GM18858 (cell line): ENCODE data around the gene ZNF202.
"Not testable (repeated sequence)": the region's sequence is repeated elsewhere in the genome, so short reads cannot be mapped to it uniquely, and the experiment has no call there.

Experiments used
- ATAC-seq: cut with Tn5 transposase; IDR thresholded peaks from one replicate; pipeline ENCODE4 v1.9.1; 2021; ENCODE audit not compliant: unreplicated experiment

ZNF202 gene

GRCh38 chr11:123742031-123742723, 717 bp upstream of the ZNF202 start:
- ATAC-seq: no peak

GRCh38 chr11:123740787-123741158, 687 bp downstream of the ZNF202 start:
- ATAC-seq: no peak

- ATAC-seq: no peak
These were observed 3.1 kb downstream of the ZNF202 start for GRCh38 chr11:123738374-123738773.

- no peak for ATAC-seq
These were observed 4.7 kb downstream of the ZNF202 start for GRCh38 chr11:123736769-123737168.

GRCh38 chr11:123729602-123730001, 11.9 kb downstream of the ZNF202 start:
- no peak for ATAC-seq

GRCh38 chr11:123725995-123726655, 15.3 kb downstream of the ZNF202 start:
- no peak for ATAC-seq

GRCh38 chr11:123719452-123719851, 22.0 kb downstream of the ZNF202 start:
- no peak for ATAC-seq

GRCh38 chr11:123718469-123718868, 23.0 kb downstream of the ZNF202 start:
- ATAC-seq: no peak

- no peak for ATAC-seq
These were observed 23.4 kb downstream of the ZNF202 start for GRCh38 chr11:123718063-123718462.

- ATAC-seq: not testable (repeated sequence)
These were observed 28.8 kb downstream of the ZNF202 start for GRCh38 chr11:123712627-123713026.

GRCh38 chr11:123707606-123708205, 33.8 kb downstream of the ZNF202 start:
- ATAC-seq: no peak

GRCh38 chr11:123707206-123707605, 34.3 kb downstream of the ZNF202 start:
- ATAC-seq: no peak

- ATAC-seq: no peak
These were observed 37.1 kb downstream of the ZNF202 start for GRCh38 chr11:123704341-123704740.

GRCh38 chr11:123702696-123703095, 38.8 kb downstream of the ZNF202 start:
- no peak for ATAC-seq

- no peak for ATAC-seq
These were observed 39.3 kb downstream of the ZNF202 start for GRCh38 chr11:123702139-123702538.

- ATAC-seq: no peak
These were observed 40.7 kb downstream of the ZNF202 start for GRCh38 chr11:123700772-123701171.

GRCh38 chr11:123698546-123699127, 42.8 kb downstream of the ZNF202 start:
- no peak for ATAC-seq

GRCh38 chr11:123696183-123696582, 45.3 kb downstream of the ZNF202 start:
- ATAC-seq: no peak

- no peak for ATAC-seq
These were observed 46.2 kb downstream of the ZNF202 start for GRCh38 chr11:123695231-123695630.

GRCh38 chr11:123694551-123694950, 46.9 kb downstream of the ZNF202 start:
- ATAC-seq: no peak

GRCh38 chr11:123692961-123693360, 48.5 kb downstream of the ZNF202 start:
- ATAC-seq: no peak

- no peak for ATAC-seq
These were observed 51.0 kb downstream of the ZNF202 start for GRCh38 chr11:123690485-123690884.
